K562 (cell line): ENCODE data around the gene DNAJC1. TPM values are rescaled to one million over a fixed set of nuclear protein-coding genes. Genes with fewer than 3 reads are reported as not detected.

Experiments
- ATAC-seq: fragments of 200-7000 bp; cut with Tn5 transposase; 3 replicates; pipeline ENCODE4 v1.9.1; 2020; ENCODE audit warnings: moderate library complexity
- BruUV-seq: library from RNA; stranded (reverse); fragments of 400-500 nt; replicated peaks from 2 replicates; lab custom pipeline; 2021; lab: Mats Ljungman, UMichigan
- CTCF ChIA-PET: fragments of 300-600 bp; formaldehyde crosslinking; extraction: SDS; loops from one replicate; lab custom pipeline; 2021; ENCODE audit warnings: low intra/inter-chr PET ratio; lab: Yijun Ruan, JAX
- POLR2A ChIA-PET: fragments of 300-600, 350-650 bp; sonication (Branson Sonifier 250); formaldehyde crosslinking; extraction: SDS; loops from one replicate; lab custom pipeline; 2021; ENCODE audit warnings: antibody characterized with exemption, inconsistent platforms; lab: Yijun Ruan, JAX
- DNase-seq, 4 experiments: peaks; one replicate each; pipeline versions ENCODE4 v3.0.0 to v3.0.0-alpha.2; 2011 to 2018; ENCODE audit warnings: low spot score in 3 of 4, mixed read lengths in 3 of 4; ENCODE audit errors: extremely low read depth in 1 of 4
- FAIRE-seq: peaks from 2 replicates; lab custom pipeline; 2011; peaks lifted over from hg19 to GRCh38; lab: Jason Lieb, UNC
- H2AFZ ChIP-seq: 2 replicates; pipeline ENCODE4 v1.6.0; 2011; ENCODE audit warnings: low read depth, low read length, control low read depth, inconsistent platforms
- H3K27ac ChIP-seq: fragments of 200-600 bp; 3 replicates; pipeline ENCODE4 v1.8.0; 2011; ENCODE audit warnings: low read depth, mild to moderate bottlenecking, control low read depth, inconsistent platforms, low read length, moderate library complexity, mixed read lengths; ENCODE audit errors: extremely low read depth
- H3K27me3 ChIP-seq, 2 experiments: fragments of 300-600 bp in 1 of 2; 2 replicates in 1 of 2; 3 replicates in 1 of 2; pipeline versions ENCODE4 v1.6.0 to v1.8.0; 2011; ENCODE audit warnings: inconsistent platforms in 2 of 2, low read length in 2 of 2, mild to moderate bottlenecking in 1 of 2, mixed read lengths in 1 of 2, moderate library complexity in 1 of 2; ENCODE audit not compliant: control insufficient read depth in 2 of 2, insufficient read depth in 2 of 2
- H3K36me3 ChIP-seq: fragments of 300-600 bp; 3 replicates; pipeline ENCODE4 v1.8.0; 2011; ENCODE audit warnings: mild to moderate bottlenecking, low read length, inconsistent platforms; ENCODE audit not compliant: control insufficient read depth, insufficient read depth
- H3K4me1 ChIP-seq, 2 experiments: fragments of 200-600 bp in 1 of 2; replicated peaks in 1 of 2; 2 replicates in 1 of 2; 3 replicates in 1 of 2; pipeline versions ENCODE4 v1.5.1 to v1.8.0; 2011; ENCODE audit warnings: inconsistent platforms in 2 of 2, low read length in 2 of 2, mild to moderate bottlenecking in 1 of 2, mixed read lengths in 1 of 2, moderate library complexity in 1 of 2; ENCODE audit not compliant: control insufficient read depth in 2 of 2, insufficient read depth in 2 of 2
- H3K4me2 ChIP-seq: 2 replicates; pipeline ENCODE4 v1.6.1; 2011; ENCODE audit warnings: low read length, control low read depth, inconsistent platforms, mixed read lengths; ENCODE audit not compliant: insufficient read depth
- H3K4me3 ChIP-seq: fragments of 200-600 bp; sonication (generic), shearing (Covaris generic); 2 replicates; pipeline ENCODE4 v1.5.1; 2016; ENCODE audit warnings: control low read depth, inconsistent platforms
- H3K79me2 ChIP-seq: fragments of 200-600 bp; 3 replicates; pipeline ENCODE4 v1.8.0; 2011; ENCODE audit warnings: low read length, inconsistent platforms; ENCODE audit not compliant: control insufficient read depth, insufficient read depth
- H3K9ac ChIP-seq, 2 experiments: 2 replicates each; pipeline versions ENCODE4 v1.6.0 to v1.6.1; 2011; ENCODE audit warnings: low read depth in 2 of 2, low read length in 2 of 2, control low read depth in 1 of 2, inconsistent platforms in 1 of 2, mild to moderate bottlenecking in 1 of 2, mixed read lengths in 1 of 2; ENCODE audit not compliant: insufficient read depth in 1 of 2
- H3K9me1 ChIP-seq: one replicate; pipeline ENCODE4 v1.6.0; 2011; ENCODE audit warnings: inconsistent platforms, mild to moderate bottlenecking, low read length, moderate library complexity; ENCODE audit not compliant: control insufficient read depth, insufficient read depth
- H3K9me3 ChIP-seq: replicated peaks from 2 replicates; pipeline ENCODE4 v1.5.1; 2011; ENCODE audit warnings: low read depth, low read length, inconsistent platforms; ENCODE audit not compliant: control insufficient read depth, insufficient read depth
- H4K20me1 ChIP-seq: replicated peaks from 2 replicates; pipeline ENCODE4 v1.6.1; 2011; ENCODE audit warnings: low read length, inconsistent platforms, mixed read lengths; ENCODE audit not compliant: control insufficient read depth, insufficient read depth
- BCOR ChIP-seq: fragments of 450-650 bp; IDR thresholded peaks from 2 replicates; pipeline ENCODE4 v1.6.1; 2016
- FIP1L1 ChIP-seq: fragments of 200-400 bp; formaldehyde crosslinking; IDR thresholded peaks from 2 replicates; pipeline ENCODE4 v1.6.1; 2018; ENCODE audit warnings: mild to moderate bottlenecking, low read depth, low read length; ENCODE audit not compliant: poor library complexity, severe bottlenecking
- FOS ChIP-seq: IDR thresholded peaks from 3 replicates; pipeline ENCODE4 v1.6.1; 2011; ENCODE audit not compliant: insufficient read length; ENCODE audit errors: extremely low read depth
- HMG20B ChIP-seq: fragments of 250-450 bp; sonication (Bioruptor Pico); IDR thresholded peaks from 2 replicates; pipeline ENCODE4 v1.5.0; 2021; ENCODE audit warnings: mild to moderate bottlenecking
- MCM3 ChIP-seq: fragments of 450-650 bp; IDR thresholded peaks from 2 replicates; pipeline ENCODE4 v1.6.1; 2016
- RCOR1 ChIP-seq, 2 experiments: IDR thresholded peaks; 2 replicates each; pipeline ENCODE4 v1.6.1; 2012; ENCODE audit warnings: low read depth in 2 of 2, low read length in 2 of 2, borderline replicate concordance in 1 of 2, improper control_type of control experiment in 1 of 2
- RHOXF2B ChIP-seq: fragments of 250-450 bp; sonication (Bioruptor Pico); conservative IDR thresholded peaks from 2 replicates; pipeline ENCODE4 v1.5.1; 2021
- STAT5A ChIP-seq: IDR thresholded peaks from 2 replicates; pipeline ENCODE4 v1.6.1; 2012; ENCODE audit warnings: low read length, inconsistent platforms, borderline replicate concordance
- TSC22D4 ChIP-seq: fragments of 450-650 bp; IDR thresholded peaks from 2 replicates; pipeline ENCODE4 v1.6.1; 2016; ENCODE audit warnings: missing genetic modification characterization, missing biosample characterization, control low read depth
- ZNF707 ChIP-seq: fragments of 250-450 bp; sonication (Bioruptor Pico); conservative IDR thresholded peaks from 2 replicates; pipeline ENCODE4 v1.8.0; 2022; ENCODE audit warnings: inconsistent platforms, mild to moderate bottlenecking, moderate library complexity
- WGBS: fragments of 100-300 bp; shearing (Covaris generic); methylation state at CpG from one replicate; pipeline ENCODE4 v1.1.6; 2016; ENCODE audit warnings: low coverage, mixed read lengths; ENCODE audit not compliant: insufficient coverage; ENCODE audit errors: missing lambda C conversion rate; 5-methylcytosine and 5-hydroxymethylcytosine counted together
- in situ Hi-C: fragments of 300-500 bp; cut with MboI; formaldehyde crosslinking; loops from 4 replicates; pipeline ENCODE4 v1.15.0; 2018; ENCODE audit warnings: inconsistent platforms, mixed read lengths
- intact Hi-C: fragments of 100-400 bp; cut with micrococcal nuclease; formaldehyde crosslinking; loops from 2 replicates; pipeline ENCODE4 v1.14.2; 2022
- polyA plus RNA-seq, 8 experiments: library from polyadenylated mRNA; depleted of rRNA in 4 of 8; stranded (reverse) in 5 of 8; unstranded in 3 of 8; fragments of >200 nt; fragmentation: Nextera tagmentation in 2 of 8; fragmentation: Illumina TruSeq in 1 of 8; extraction: Ambion mirVana in 2 of 8; extraction: Trizol in 1 of 8; gene quantifications; 2 replicates each; pipeline versions ENCODE4 v1.2.1 to v1.2.3, GENCODE V29; 2011 to 2014; ENCODE audit warnings: inconsistent platforms in 1 of 8, missing spikeins in 1 of 8
- total RNA-seq, 7 experiments: library from RNA; depleted of rRNA in 6 of 7; stranded (reverse); fragments of >200 nt in 6 of 7; fragmentation: Illumina TruSeq in 2 of 7; extraction: Trizol in 2 of 7; gene quantifications; 2 replicates each; pipeline versions ENCODE4 v1.2.1 to v1.2.3, GENCODE V29; 2011 to 2021; ENCODE audit warnings: low replicate concordance in 1 of 7

The DNAJC1 gene
- total and polyA plus RNA-seq, 9 of the 15 experiments (the other 6 are each of a cell fraction or from before 2014, with no cell fraction given) = 5.4 to 77.6 (median 40.3) TPM

- no peak for ATAC-seq
- TF ChIP-seq FIP1L1 = no peak
- no peak for TF ChIP-seq RHOXF2B (CRISPR knock-in tag)
- no peak for TF ChIP-seq BCOR
- no peak for TF ChIP-seq TSC22D4
- TF ChIP-seq FOS = no peak
- no peak for TF ChIP-seq HMG20B (CRISPR knock-in tag)
- TF ChIP-seq STAT5A = no peak
- TF ChIP-seq ZNF707 (CRISPR knock-in tag) = no peak
- TF ChIP-seq RCOR1 (IDR thresholded peaks at IDR 0.05; ENCODE audit: borderline replicate concordance in 1 of 2, low read depth in 2 of 2, low read length in 2 of 2) = no peak
- no peak for TF ChIP-seq MCM3
- Histone ChIP-seq H3K27ac (no peak overlapping the region), H3K9ac (no peak overlapping the region), H2AFZ (no peak overlapping the region), H3K36me3 (no peaks in the 10 kb centered on the region), H3K79me2 (peaks cover 70% of the 10 kb centered on the region), H3K9me1 (no peaks in the 10 kb centered on the region), H3K4me2 (no peak overlapping the region), H3K4me1 (peaks cover 4 to 7% of the 10 kb centered on the region in 2 experiments; a peak in 3 of 5 replicates), H4K20me1 (no peaks in the 10 kb centered on the region), H3K27me3 (no peaks in the 10 kb centered on the region), H3K4me3 (no peak overlapping the region), H3K9me3 (no peaks in the 10 kb centered on the region)
- FAIRE-seq = no peak
- POLR2A ChIA-PET = no interaction called here
- intact Hi-C loops = loop anchor here (5.0 kb wide), 3 partner anchors 222 to 677 kb away; no protein-coding TSS in a partner anchor
- no peak for DNase-seq
- in situ Hi-C loops = loop anchor here (25.0 kb wide), 1 partner anchor 892 kb away; no protein-coding TSS in a partner anchor
- no TSS peak for BruUV-seq
- CTCF ChIA-PET = interaction anchor here (0.6 to 1.1 kb wide), 2 partner anchors 225 to 343 kb away, joined by 3 to 4 read pairs; no protein-coding TSS in a partner anchor
- 32% methylated on average over 5 of the region's 5 CpGs for WGBS
These were observed 49.4 kb downstream of the DNAJC1 start for GRCh38 chr10:21954132-21954531.
